HCEC 1CT (cell line): ENCODE measurements around the gene ZNF79.

Source experiments
- DNase-seq: peaks from one replicate; pipeline ENCODE4 v3.0.0-alpha.2; 2017

Gene ZNF79

DNA sequence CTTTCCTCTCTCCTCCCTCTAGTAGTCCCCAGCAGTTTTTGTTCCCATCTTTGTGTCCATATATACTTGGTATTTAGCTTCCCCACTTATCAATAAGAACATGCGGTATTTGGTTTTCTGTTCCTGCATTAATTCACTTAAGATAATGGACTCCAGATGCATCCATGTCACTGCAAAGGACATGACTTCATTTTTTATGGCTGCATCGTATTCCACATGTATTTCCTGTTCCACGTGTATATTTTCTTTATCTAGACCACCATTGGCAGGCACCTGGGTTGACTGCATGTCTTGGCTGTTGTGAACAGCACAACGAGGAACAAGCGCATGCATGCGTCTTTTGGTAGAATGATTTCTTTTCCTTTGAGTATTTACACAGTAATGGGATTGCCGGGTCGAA is 6.2 kb downstream of the ZNF79 start:
- no peak for DNase-seq

DNA sequence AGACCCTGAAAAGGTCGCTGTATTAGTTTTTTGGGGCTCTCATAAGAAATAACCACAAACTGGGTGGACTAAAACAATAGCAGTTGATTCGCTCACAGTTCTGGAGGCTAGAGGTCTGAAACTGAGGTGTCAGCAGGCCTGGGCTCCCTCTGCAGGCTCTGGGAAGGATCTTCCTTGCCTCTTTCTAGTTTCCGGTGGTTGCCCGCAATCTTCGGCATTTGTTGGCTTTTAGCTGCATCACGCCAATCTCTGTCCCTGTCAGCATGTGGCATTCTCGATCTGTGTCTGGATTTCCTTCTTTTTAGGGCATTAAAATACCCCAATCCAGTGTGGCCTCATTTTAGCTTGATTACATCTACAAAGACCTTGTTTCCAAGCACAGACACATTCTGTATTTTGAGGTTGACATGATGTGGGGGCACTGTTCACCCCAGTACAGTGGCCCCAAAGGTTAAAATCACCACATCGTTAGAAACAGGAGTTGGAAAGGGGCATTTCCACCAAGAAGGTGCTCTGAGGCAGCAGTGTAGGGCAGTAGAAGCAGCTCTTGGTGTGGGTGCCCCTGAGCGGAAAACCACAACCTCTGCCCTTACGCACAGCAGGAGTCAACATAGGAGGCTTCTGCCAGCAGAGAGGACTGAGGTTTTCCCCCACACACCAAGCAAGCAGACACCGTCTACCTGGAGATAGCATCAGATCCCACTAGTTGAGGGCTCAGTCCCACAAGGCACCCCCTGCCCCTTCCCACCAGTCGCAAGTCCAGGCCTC is 13.5 kb downstream of the ZNF79 start:
- no peak for DNase-seq

DNA sequence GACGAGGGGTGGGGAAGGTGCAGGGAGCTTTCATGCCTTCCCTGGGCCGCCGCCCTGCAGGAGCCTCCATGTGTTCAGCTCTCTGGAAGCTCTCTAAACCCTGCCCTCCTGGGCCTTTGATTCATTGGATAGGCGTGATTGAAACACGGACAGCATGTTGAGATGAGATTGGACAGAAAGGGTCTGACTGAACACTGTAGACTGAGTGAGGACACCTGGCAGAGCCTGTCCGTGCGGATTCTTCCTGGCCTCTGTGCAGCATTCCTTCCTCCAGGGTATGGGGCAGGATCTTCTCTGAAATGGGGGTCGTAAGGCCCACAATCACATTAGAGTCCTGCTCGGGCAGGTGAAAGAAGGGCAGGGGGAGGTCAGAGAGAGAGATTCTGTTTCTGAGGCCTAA is 14.2 kb downstream of the ZNF79 start:
- no peak for DNase-seq

DNA sequence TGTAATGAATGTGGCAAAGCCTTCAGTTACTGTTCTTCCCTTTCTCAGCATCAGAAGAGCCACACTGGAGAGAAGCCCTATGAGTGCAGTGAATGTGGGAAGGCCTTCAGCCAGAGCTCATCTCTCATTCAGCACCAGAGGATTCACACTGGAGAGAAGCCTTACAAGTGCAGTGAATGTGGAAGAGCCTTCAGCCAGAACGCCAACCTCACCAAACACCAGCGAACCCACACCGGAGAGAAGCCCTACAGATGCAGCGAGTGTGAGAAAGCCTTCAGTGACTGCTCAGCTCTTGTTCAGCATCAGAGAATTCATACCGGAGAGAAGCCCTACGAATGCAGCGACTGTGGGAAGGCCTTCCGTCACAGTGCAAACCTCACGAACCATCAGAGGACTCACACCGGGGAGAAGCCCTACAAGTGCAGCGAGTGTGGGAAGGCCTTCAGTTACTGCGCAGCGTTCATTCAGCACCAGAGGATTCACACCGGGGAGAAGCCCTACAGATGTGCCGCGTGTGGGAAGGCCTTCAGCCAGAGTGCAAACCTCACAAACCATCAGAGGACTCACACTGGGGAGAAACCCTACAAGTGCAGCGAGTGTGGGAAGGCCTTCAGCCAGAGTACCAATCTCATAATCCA is 20.2 kb downstream of the ZNF79 start:
- no peak for DNase-seq

DNA sequence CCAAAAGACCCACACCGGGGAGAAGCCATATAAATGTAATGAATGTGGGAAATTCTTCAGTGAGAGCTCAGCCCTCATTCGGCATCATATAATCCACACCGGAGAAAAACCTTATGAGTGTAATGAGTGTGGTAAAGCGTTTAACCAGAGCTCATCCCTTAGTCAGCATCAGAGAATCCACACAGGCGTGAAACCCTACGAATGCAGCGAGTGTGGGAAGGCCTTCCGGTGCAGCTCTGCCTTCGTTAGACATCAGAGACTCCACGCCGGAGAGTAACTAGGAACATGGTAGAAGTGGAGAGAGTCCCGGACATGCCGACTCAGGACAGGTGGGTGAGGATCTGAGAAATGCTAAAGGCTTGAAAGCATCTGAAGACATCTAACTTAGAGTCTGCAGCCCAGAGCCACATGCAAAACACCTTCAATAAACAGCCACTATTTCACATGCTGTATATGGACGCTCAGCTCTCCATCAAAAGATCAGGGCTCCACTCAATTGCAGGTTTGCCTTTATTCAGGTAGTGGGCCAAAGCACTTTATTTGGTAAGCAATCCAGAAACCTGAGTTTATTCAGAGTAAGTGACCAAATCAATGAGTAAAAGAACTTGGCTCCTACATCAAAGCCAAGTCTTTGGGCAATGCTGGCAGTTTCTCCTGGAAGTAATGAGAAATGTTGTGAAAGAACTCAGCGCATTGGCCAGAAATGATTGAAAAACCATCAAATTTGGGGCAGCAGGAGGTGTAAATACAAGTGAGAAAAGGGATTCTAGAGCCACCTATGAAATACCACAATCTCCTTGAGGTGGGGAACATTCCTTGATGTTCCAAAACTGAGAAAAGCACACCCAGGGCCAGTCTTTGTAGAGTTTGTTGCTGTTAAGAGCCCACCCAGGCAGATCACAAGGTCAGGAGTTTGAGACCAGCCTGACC is 21.0 kb downstream of the ZNF79 start:
- DNase-seq: no peak

DNA sequence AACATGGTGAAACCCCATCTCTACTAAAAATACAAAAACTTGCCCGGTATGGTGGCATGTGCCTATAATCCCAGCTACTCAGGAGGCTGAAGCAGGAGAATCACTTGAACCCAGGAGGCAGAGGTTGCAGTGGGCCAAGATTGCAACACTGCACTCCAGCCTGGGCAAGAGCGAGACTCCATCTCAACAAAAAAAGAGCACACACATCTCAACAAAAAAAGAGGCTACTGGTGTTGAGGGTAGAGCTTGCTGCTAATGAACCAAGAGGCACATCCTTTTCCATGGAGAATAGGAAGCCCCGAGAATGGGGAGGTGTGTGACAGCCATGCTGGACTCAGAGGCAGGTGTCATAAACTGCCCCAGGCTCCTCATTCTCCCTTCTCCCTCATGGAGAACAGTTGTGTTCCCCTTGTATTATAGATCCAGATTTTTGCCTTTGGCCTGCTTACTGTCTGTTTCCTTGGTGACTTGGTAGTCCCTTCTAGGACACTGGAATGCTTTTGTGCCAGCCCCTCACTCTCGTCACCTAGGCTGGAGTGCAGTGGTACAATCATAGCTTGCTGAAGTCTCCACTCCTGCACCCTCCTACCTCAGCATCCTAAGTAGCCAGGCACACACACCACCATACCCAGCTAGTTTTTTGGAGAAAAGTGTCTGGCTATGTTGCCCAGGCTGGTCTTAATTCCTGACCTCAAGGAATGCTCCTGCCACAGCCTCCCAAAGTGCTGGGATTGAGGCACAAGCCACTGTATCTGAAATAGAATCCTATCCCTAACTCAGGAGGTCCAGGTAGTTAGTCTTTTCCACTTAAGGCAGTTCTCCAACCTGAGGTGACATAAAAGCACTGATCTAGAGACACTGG is 21.9 kb downstream of the ZNF79 start:
- DNase-seq: peak; percentile 14

DNA sequence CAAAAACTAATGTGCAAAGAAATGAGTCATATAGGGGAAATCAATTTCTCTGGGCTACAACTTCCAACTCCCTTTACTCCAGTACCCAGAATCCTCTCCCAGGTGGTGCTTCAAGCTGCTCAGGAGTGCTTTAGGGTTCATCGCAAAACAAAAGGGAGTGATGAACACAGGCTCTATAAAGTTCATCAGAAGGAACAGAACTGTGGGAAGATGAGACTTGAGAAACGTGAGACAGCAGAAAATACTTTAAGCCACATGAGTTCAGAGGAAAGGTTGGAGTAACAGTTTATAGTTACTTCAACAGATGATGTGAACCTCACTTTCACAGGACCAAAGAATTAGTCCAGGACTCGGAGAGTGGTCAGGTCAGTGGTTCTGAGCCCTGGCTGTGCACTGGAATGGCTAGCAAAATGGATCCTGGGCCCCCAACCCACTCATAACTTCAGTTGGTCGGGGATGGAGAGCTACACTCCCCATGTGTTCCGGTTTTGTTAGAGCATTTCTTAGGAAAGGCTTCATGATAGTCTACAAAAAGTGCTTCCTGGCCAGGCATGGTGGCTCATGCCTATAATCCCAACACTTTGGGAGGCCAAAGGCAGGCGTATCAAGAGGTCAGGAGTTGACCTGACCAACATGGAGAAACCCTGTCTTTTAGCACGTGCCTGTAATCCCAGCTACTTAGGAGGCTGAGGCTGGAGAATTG is 22.7 kb downstream of the ZNF79 start:
- no peak for DNase-seq

DNA sequence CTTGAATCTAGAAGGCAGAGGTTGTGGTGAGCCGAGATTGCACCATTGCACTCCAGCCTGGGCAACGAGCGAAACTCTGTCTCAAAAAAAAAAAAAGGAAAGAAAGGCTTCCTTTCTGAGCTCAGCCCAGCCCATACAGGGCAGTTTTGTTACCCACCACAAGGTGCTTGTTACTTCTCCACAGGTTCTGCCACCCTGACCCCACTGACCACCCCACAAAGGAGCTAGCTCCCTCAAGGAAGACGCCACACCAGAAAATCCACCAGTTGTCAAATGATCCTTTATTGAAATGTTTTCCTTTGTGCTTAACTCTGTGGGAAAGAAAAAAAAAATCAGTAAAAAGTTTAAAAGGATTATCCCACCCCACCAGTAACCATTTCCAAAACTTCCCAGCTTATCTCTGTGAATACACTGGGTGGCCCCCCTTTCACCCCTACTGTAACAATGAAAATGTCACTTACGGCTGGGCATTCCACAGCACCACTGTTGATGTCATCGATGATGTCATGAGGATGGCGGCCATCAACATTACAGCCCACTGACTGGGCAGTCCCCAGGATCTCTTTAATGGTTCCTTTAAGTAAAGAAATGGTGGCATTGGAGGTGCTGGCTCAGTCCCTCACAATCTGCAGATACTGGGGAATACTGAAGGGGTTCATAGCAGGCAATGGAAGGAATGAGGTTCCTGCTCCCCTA is 23.4 kb downstream of the ZNF79 start:
- DNase-seq: no peak

DNA sequence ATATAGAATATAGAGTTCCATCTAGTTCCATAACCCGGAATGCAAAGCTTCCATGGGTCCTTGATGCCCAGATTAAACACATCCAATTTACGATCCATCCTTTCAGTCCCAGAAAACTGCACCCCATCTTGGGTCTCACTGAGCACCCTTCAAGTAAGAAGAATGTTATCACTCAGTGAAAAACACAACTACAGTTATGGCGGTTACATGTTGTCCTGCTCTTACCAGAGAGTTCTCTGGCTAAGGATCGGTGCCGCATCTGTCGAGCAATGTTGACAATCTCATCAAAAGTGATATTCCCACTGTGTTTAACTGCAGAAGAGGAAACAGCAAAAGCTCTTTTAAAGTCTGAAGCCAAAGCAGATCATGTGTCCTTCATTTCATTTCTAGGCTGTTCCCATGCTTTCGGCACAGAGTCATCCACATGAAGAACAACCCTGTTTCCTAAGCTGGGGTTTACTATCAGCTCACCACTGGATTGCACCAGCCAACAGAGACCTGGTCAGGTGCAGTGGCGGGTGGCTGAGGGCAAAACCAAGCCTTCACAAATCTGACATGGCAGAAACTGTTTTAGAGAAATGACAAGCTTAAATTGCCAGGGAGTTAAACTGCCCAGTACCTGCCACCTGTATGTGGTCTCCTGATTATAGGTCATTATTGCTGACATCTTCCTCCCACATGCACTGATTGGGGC is 24.1 kb downstream of the ZNF79 start:
- no peak for DNase-seq

DNA sequence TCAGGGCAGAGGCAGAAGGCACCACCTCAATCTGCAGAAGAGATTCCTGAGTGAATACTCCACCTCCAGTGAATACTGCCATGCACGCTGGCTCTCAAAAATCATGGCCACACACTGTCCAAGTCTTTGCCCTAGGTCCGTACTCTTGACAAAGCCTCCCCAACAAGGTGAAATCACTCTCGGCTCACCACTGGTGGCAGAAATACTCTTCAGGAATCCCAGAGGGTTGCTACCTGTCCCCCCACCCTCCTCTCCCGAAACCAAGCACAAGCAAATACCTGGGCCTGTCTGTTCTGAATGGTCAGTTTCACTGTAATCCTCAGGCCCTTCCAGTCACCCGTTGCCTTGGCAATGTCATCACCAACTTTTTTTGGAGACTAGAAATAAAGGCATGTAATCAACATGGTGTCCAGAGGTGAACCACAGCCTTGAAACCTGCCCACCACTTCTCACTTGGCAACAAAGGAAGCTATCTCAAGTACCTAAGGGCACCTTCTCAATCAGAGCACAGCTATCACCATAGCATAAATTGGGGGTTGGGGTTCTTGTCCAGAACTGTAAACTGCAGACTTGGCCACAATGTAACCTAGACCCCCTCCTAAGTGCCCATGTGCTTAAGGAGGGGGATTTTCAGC is 25.3 kb downstream of the ZNF79 start:
- DNase-seq: no peak

DNA sequence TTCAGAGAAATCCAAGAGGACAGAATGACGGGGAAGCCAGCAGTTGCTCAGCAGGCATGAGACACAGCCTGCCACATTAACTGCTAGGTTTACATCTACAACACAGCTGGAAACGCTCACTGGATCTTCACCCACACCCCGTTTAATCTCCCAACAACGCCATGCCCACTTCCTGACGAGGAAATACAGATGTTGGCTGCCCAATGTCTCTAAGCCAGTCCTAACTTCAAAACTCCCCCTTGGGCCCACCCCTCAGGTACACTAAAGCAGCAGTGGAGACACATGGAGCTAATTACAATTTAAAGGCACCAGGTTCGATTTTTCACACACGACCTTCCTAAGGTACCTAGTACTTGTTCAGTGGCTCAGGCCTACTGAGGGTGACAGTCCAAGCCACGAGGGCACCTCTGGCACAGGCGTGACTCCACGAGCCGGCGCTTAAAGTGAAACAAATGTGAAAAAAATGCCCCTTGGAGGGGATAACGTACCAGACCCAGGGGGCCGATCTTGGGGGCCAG is 26.1 kb downstream of the ZNF79 start:
- DNase-seq: peak; percentile 42

DNA sequence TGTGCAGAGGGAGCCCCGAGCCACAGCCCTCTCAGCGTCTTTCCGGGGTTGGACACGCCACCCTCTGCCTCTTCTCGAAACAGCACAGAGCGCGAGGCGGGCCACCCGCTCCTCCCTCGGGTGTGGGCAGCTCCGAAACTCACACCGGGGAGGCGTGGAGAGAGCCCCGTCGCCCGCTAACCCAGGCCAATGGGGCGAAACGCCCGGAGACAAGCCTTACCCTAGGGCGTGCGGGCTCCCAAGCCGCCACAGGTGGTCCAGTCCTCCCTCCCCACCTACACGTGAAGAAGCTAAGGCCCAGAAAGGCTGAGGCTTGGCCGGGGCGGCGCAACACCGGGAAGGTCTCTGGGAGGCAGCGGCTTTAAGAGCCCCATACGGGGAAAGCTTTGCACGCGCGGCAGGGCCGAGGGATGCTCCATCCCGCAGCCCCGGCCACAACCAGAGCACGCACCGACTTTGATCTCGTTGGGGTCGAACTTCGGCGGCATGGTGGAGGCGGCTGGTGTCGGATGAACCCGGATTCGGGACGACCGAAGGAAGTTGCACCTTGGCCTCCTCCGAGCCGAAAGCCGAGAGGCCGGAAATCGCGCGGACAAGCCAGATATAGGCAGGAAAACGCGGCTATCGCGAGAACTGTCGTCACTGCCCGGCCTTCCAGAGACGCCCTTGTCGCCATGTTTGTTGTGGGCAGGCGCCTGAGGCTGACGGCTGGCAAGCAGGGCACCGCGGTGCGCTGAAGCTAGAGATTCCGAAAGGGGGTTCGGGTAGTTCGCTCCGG is 26.8 kb downstream of the ZNF79 start, which contains the start of the genes LRSAM1 and RPL12:
TSS of gene LRSAM1 (plus strand) at position 681 of the 778 bp plus-strand sequence. CDS start 3,018 bp downstream, outside the sequence.
TSS of gene RPL12 (minus strand) at position 577 of the 778 bp plus-strand sequence. CDS start at position 488, 89 bp downstream.
- peak; percentile 90 for DNase-seq

DNA sequence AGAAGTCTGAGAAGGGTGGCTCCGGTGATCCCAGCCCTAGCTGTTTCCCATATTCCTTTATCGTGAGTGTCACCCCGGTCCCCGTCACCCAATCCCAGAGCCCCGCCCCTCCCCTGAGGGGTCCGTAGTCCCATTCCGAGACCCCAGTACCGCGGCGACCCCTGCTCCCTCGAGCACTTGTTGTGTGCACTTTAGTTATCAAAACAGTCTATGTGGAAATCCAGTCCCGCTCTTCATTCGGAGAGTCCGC is 27.4 kb downstream of the ZNF79 start:
- no peak for DNase-seq

DNA sequence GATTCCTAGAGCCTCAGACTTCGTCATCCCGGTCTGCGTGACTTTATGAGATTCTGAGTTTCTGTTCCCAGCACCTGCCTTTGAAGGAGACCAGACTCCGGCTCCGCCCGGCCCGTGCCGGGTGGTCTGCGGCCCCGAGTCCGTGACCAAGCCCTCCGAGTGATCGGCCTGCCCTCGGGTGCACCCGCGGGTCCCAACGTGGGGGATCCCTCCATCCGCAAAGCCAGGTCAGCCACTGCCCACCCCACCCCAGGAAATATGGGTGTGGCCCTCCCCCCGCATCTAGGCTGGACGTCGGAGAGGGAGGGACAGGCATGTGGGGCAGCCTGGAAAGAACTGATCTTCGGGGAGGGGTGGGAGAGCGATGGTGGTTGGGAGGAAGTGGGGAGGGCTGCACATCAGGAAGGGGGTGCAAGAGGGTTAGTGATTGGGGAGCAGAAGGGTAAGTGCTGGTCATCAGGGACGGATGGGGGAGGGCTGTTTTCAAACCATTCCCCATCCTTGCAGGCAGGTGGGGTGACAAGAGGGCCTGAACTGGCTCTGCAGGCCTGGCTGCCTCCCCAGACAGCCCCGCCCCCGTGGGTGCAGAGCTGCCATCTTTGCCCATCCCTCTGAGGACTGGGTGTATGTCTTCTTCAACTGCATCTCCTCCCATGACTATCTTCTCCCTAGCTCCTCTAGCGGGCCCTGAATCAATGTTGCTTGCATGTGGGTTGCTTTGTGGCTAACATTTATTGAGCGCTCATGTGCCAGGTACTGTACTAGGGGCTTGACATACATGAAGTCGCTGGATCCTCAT is 27.9 kb downstream of the ZNF79 start:
- DNase-seq: peak; percentile 32

DNA sequence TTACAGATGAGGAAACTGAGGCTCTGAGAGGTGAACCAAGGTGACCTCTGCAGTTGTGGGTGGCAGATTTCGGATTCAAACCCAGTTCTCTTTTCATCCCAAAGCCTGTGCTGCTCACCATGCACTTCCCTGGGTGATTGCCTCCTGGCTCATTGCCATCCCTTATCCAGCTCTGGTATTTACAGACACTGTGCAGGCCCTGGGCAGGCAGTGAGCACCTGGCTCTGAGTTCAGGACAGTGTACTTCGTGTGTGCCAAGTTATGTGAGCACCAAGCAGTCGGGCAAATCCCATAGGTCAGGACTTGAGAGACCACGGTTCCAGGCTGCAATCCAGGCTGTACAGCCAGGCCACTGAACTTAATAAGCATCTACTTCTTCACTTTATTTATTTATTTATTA is 28.5 kb downstream of the ZNF79 start:
- DNase-seq: no peak

DNA sequence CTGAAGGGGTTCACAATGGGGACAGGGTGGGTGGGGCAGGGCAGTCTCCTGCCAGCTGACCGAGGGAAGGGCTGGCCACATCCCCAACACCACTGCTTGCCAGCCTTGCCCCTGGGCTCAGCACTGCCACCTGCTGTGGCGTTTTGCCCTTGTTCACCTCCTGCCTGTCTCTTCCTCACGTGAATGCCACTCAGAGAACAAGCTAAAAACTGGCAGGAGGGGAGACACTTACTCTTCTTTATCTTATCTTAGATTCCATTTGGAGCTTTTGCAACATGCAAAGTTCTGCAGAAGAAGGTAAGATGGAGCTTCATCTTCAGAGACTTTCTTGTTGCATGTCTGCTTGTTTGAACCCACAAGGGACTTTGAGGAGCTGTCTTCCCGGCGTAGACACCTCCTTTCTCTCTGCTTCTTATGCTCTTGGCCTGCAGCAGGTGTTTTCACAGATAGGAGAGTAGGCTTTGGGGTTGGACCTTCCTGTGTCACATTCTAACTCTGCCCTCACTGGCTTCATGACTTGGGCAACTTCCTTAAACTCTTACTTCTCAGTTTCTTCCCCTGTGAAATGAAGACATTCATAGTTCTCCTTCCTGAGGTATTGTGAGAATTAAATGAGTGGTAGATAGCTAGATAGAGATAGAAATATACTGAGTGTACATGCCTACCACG is 31.3 kb downstream of the ZNF79 start:
- no peak for DNase-seq

DNA sequence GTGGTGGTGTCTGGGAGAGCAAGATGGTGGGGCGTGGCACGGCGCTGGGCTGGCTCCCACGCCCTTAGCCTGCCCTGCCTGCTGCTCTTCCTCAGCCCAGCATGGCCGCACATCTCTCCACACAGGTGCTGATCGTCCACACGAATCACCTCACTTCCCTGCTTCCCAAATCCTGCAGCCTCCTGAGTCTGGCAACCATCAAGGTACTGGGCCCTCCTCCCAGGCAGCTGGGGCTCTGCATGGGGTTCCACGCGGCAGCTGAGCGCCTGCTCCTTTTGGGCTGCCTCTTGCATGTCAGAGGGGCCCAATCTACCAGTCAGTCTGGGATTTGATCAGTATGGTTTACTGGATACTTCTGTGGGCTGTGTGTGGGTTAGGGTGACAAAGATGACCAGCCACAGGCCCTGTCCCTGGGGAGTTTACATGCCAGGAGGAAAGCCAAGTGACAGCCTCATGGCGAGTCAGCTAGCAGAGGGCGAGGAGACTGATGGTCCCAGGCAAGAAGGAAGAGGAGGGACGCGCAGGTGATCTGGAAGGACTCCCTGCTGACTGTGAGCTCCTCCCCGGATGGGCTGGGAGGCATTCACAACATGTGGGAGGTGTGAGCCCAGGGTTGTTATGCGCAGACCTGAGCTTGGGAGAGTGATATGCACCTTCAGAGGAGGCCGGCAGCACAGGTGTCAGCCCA is 33.2 kb downstream of the ZNF79 start:
- no peak for DNase-seq
